Endothelial cell of umbilical vein (primary cell): ENCODE measurements around the gene ADSS1. TPM values are rescaled to one million over a fixed set of nuclear protein-coding genes. Genes with fewer than 3 reads are reported as not detected.

Experiments used
- BruUV-seq: library from RNA; stranded (reverse); fragments of 400-500 nt; replicated peaks from 2 replicates; lab custom pipeline; 2021; lab: Mats Ljungman, UMichigan
- CTCF ChIA-PET: fragments of 300-600, 350-600 bp; sonication (Branson Sonifier 250); formaldehyde crosslinking; loops from one replicate; lab custom pipeline; 2021; ENCODE audit warnings: antibody characterized with exemption, inconsistent platforms; lab: Charles Lee
- POLR2A ChIA-PET: fragments of 300-600, 350-600 bp; sonication (Branson Sonifier 250); formaldehyde crosslinking; loops from one replicate; lab custom pipeline; 2021; ENCODE audit warnings: antibody characterized with exemption, inconsistent platforms; lab: Charles Lee
- DNase-seq: peaks from one replicate; pipeline ENCODE4 v3.0.0-alpha.2; 2011; ENCODE audit warnings: low read depth, low spot score
- FAIRE-seq: peaks from 2 replicates; lab custom pipeline; 2011; peaks lifted over from hg19 to GRCh38; lab: Jason Lieb, UNC
- H2AFZ ChIP-seq: 2 replicates; pipeline ENCODE4 v1.6.0; 2012; ENCODE audit warnings: low read depth, low read length, control low read depth, inconsistent platforms
- H3K27ac ChIP-seq: 2 replicates; pipeline ENCODE4 v1.5.1; 2011; ENCODE audit warnings: low read depth, mild to moderate bottlenecking, control low read depth, low read length, moderate library complexity; ENCODE audit not compliant: insufficient read depth
- H3K27me3 ChIP-seq, 2 experiments: 2 replicates each; pipeline versions ENCODE4 v1.6.0 to v1.6.1; 2011; ENCODE audit warnings: low read length in 2 of 2, mixed read lengths in 1 of 2; ENCODE audit not compliant: control insufficient read depth in 2 of 2, insufficient read depth in 2 of 2
- H3K36me3 ChIP-seq, 2 experiments: 2 replicates in 1 of 2; 3 replicates in 1 of 2; pipeline ENCODE4 v1.5.1; 2011; ENCODE audit warnings: low read length in 2 of 2, mild to moderate bottlenecking in 1 of 2, moderate library complexity in 1 of 2; ENCODE audit not compliant: control insufficient read depth in 2 of 2, insufficient read depth in 2 of 2; ENCODE audit errors: extremely low read depth in 1 of 2
- H3K4me1 ChIP-seq: 3 replicates; pipeline ENCODE4 v1.5.1; 2011; ENCODE audit warnings: mild to moderate bottlenecking, low read length; ENCODE audit not compliant: control insufficient read depth, insufficient read depth; ENCODE audit errors: extremely low read depth
- H3K4me2 ChIP-seq: 2 replicates; pipeline ENCODE4 v1.6.1; 2011; ENCODE audit warnings: low read length, control low read depth, mixed read lengths; ENCODE audit not compliant: insufficient read depth
- H3K4me3 ChIP-seq, 3 experiments: fragments of 200-600 bp in 1 of 3; sonication (generic), shearing (Covaris generic) in 1 of 3; replicated peaks in 1 of 3; 2 replicates each; pipeline ENCODE4 v1.5.1; 2011 to 2016; ENCODE audit warnings: control low read depth in 3 of 3, low read length in 3 of 3, mild to moderate bottlenecking in 2 of 3, inconsistent platforms in 1 of 3, low read depth in 1 of 3, moderate library complexity in 1 of 3; ENCODE audit not compliant: insufficient read depth in 1 of 3
- H3K79me2 ChIP-seq: 2 replicates; pipeline ENCODE4 v1.6.0; 2012; ENCODE audit warnings: low read length, inconsistent platforms; ENCODE audit not compliant: control insufficient read depth, insufficient read depth
- H3K9ac ChIP-seq: replicated peaks from 2 replicates; pipeline ENCODE3; 2011; ENCODE audit warnings: low read length, control low read depth; ENCODE audit not compliant: insufficient read depth; ENCODE audit errors: extremely low read depth
- H3K9me1 ChIP-seq: replicated peaks from 3 replicates; pipeline ENCODE4 v1.6.0; 2011; ENCODE audit warnings: mild to moderate bottlenecking, low read length; ENCODE audit not compliant: control insufficient read depth, insufficient read depth; ENCODE audit errors: extremely low read depth
- H3K9me3 ChIP-seq: replicated peaks from 2 replicates; pipeline ENCODE4 v1.5.1; 2012; ENCODE audit warnings: low read length, inconsistent platforms; ENCODE audit not compliant: control insufficient read depth, insufficient read depth
- H4K20me1 ChIP-seq: replicated peaks from 2 replicates; pipeline ENCODE3; 2011; ENCODE audit warnings: mild to moderate bottlenecking, low read length; ENCODE audit not compliant: control insufficient read depth, insufficient read depth; ENCODE audit errors: extremely low read depth
- EZH2 ChIP-seq: IDR thresholded peaks from 2 replicates; pipeline ENCODE4 v1.6.1; 2012; ENCODE audit warnings: borderline replicate concordance, low read depth, mild to moderate bottlenecking, moderate library complexity, low read length, inconsistent platforms; ENCODE audit not compliant: severe bottlenecking
- FOS ChIP-seq: IDR thresholded peaks from 2 replicates; pipeline ENCODE4 v1.6.1; 2011; ENCODE audit warnings: mild to moderate bottlenecking, low read length, moderate library complexity, borderline replicate concordance; ENCODE audit not compliant: insufficient read depth
- GATA2 ChIP-seq: IDR thresholded peaks from 2 replicates; pipeline ENCODE4 v1.7.0; 2011; ENCODE audit warnings: low read depth, mild to moderate bottlenecking, moderate library complexity, mixed read lengths, low read length; ENCODE audit not compliant: insufficient read length, insufficient read depth
- JUN ChIP-seq: IDR thresholded peaks from 2 replicates; pipeline ENCODE4 v1.6.1; 2011; ENCODE audit warnings: borderline replicate concordance, low read depth; ENCODE audit not compliant: insufficient read length, insufficient read depth
- MAX ChIP-seq: IDR thresholded peaks from 2 replicates; pipeline ENCODE4 v1.6.1; 2011; ENCODE audit not compliant: insufficient read depth, insufficient read length
- MYC ChIP-seq: IDR thresholded peaks from one replicate; pipeline ENCODE4 v1.6.1; 2011; ENCODE audit warnings: mild to moderate bottlenecking, low read depth, low read length
- POLR2A ChIP-seq: IDR thresholded peaks from 2 replicates; pipeline ENCODE4 v1.6.1; 2012; ENCODE audit warnings: low read depth, mild to moderate bottlenecking, control low read depth, low read length
- POLR2AphosphoS5 ChIP-seq: IDR thresholded peaks from 2 replicates; pipeline ENCODE4 v1.6.1; 2012; ENCODE audit warnings: low read depth, mild to moderate bottlenecking, control low read depth, low read length, moderate library complexity; ENCODE audit not compliant: insufficient read depth
- dilution Hi-C: fragments of 300-500 bp; cut with MboI; formaldehyde crosslinking; loops from one replicate; pipeline ENCODE4 v1.15.0; 2019; ENCODE audit warnings: low sequenced_read_pairs; ENCODE audit not compliant: extremely low pct_ligation_motif_present
- intact Hi-C: fragments of 100-400 bp; cut with micrococcal nuclease; formaldehyde crosslinking; loops from one replicate; pipeline ENCODE4 v1.10.0; 2022
- polyA plus RNA-seq, 4 experiments: library from polyadenylated mRNA; depleted of rRNA in 3 of 4; stranded (reverse) in 3 of 4; unstranded in 1 of 4; fragments of >200 nt; gene quantifications; 2 replicates each; pipeline versions ENCODE4 v1.2.1 to v1.2.3, GENCODE V29; 2011 to 2012; ENCODE audit warnings: missing spikeins in 1 of 4
- total RNA-seq: library from RNA; stranded (reverse); gene quantifications from 2 replicates; pipeline ENCODE4 v1.2.3, GENCODE V29; 2021
- TF ChIP-seq, protein P1 (sequence below), 2 donors: IDR thresholded peaks; 1 replicate in 1 of 2; 2 replicates in 1 of 2; pipeline ENCODE4 v1.5.1; 2011; ENCODE audit warnings: low read length in 2 of 2, mild to moderate bottlenecking in 2 of 2, moderate library complexity in 2 of 2, control low read depth in 1 of 2, inconsistent platforms in 1 of 2, low read depth in 1 of 2; ENCODE audit not compliant: insufficient read depth in 1 of 2; ENCODE audit errors: extremely low read depth in 1 of 2

The ADSS1 gene
- total and polyA plus RNA-seq, 2 donors (not counting 3 experiments of a cell fraction or from before 2014, with no cell fraction given): 1.9 TPM

- Histone ChIP-seq H3K4me2 (no peak overlapping the region), H2AFZ (no peak overlapping the region), H3K27me3 (peaks cover 0 to 1% of the 10 kb centered on the region in 2 experiments), H3K36me3 (no peaks in the 10 kb centered on the region), H3K9ac (no peak overlapping the region), H3K27ac (no peak overlapping the region), H3K9me3 (no peaks in the 10 kb centered on the region), H3K79me2 (no peaks in the 10 kb centered on the region), H3K4me3 (no peak overlapping the region), H4K20me1 (no peaks in the 10 kb centered on the region), H3K9me1 (no peaks in the 10 kb centered on the region), H3K4me1 (peaks cover 29% of the 10 kb centered on the region)
- TF ChIP-seq JUN: no peak
- no peak for TF ChIP-seq EZH2
- TF ChIP-seq FOS: no peak
- no peak for TF ChIP-seq MAX
- TF ChIP-seq POLR2AphosphoS5: no peak
- TF ChIP-seq GATA2: no peak
- no peak for TF ChIP-seq POLR2A
- TF ChIP-seq MYC: no peak
- TF ChIP-seq, protein P1, sequence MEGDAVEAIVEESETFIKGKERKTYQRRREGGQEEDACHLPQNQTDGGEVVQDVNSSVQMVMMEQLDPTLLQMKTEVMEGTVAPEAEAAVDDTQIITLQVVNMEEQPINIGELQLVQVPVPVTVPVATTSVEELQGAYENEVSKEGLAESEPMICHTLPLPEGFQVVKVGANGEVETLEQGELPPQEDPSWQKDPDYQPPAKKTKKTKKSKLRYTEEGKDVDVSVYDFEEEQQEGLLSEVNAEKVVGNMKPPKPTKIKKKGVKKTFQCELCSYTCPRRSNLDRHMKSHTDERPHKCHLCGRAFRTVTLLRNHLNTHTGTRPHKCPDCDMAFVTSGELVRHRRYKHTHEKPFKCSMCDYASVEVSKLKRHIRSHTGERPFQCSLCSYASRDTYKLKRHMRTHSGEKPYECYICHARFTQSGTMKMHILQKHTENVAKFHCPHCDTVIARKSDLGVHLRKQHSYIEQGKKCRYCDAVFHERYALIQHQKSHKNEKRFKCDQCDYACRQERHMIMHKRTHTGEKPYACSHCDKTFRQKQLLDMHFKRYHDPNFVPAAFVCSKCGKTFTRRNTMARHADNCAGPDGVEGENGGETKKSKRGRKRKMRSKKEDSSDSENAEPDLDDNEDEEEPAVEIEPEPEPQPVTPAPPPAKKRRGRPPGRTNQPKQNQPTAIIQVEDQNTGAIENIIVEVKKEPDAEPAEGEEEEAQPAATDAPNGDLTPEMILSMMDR (IDR thresholded peaks at IDR 0.05; ENCODE audit: extremely low read depth in 1 of 2, insufficient read depth in 1 of 2, low read depth in 1 of 2, low read length in 2 of 2): no peak
- DNase-seq: no peak
- dilution Hi-C loops: no loop called here
- FAIRE-seq: no peak
- CTCF ChIA-PET: interaction anchor here (0.6 to 2.2 kb wide), 3 partner anchors 10 to 21 kb away, joined by 3 to 19 read pairs (median 10); no protein-coding TSS in a partner anchor
- intact Hi-C loops: loop anchor here (5.0 kb wide), 1 partner anchor 816 kb away; the partner anchor contains the start of gene TEDC1
- POLR2A ChIA-PET: no interaction called here
- no TSS peak for BruUV-seq
Observed at GRCh38 chr14:104676130-104676693, 47.8 kb upstream of the ADSS1 start.
